Measurements from ENCODE around the gene RTN4RL1. TPM values are rescaled to one million over a fixed set of nuclear protein-coding genes. Genes with fewer than 3 reads are reported as not detected.

RTN4RL1 gene
- total RNA-seq, 2 experiments from 2014 or later, result not detected

GRCh38 chr17:1913702-1914101, 111.4 kb downstream of the RTN4RL1 start:
- Histone ChIP-seq H3K36me3 (ENCODE audit: insufficient read depth, low read length) (no peaks in the 10 kb centered on the region), H3K9me2 (ENCODE audit: insufficient read depth, low read length) (no peaks in the 10 kb centered on the region), H3K4me2 (ENCODE audit: low read length) (no peak overlapping the region), H3K4me1 (ENCODE audit: insufficient read depth, low read length, poor library complexity, severe bottlenecking) (peaks cover 17% of the 10 kb centered on the region), H3K79me2 (ENCODE audit: insufficient read depth, low read depth, low read length) (no peaks in the 10 kb centered on the region), H3K9me3 (ENCODE audit: low read length) (no peaks in the 10 kb centered on the region), H3K4me3 (ENCODE audit: low read depth, low read length, poor library complexity, severe bottlenecking) (no peak overlapping the region), H3K27ac (ENCODE audit: low read depth, low read length, poor library complexity, severe bottlenecking) (no peak overlapping the region), H4K20me1 (ENCODE audit: insufficient read depth, low read length) (no peaks in the 10 kb centered on the region), H2AFZ (ENCODE audit: low read length) (no peak overlapping the region)
- ChIA-PET POLR2A (no interaction called here), CTCF (ENCODE audit: unreplicated experiment) (no interaction called here)
- BruUV-seq (replicated peaks), result no TSS peak
- intact Hi-C loops (cut with micrococcal nuclease; ENCODE audit: unreplicated experiment), result no loop called here
- DNase-seq (ENCODE audit: low spot score), result no peak
- TF ChIP-seq EZH2phosphoT487 (IDR thresholded peaks at IDR 0.05; ENCODE audit: borderline replicate concordance, low read depth, low read length) (no peak), CTCF (conservative IDR thresholded peaks at IDR 0.05; ENCODE audit: low read length) (no peak)

- Histone ChIP-seq H3K9me3 (ENCODE audit: low read length) (no peaks in the 10 kb centered on the region), H3K9me2 (ENCODE audit: insufficient read depth, low read length) (no peaks in the 10 kb centered on the region), H4K20me1 (ENCODE audit: insufficient read depth, low read length) (no peaks in the 10 kb centered on the region), H3K4me2 (ENCODE audit: low read length) (no peak overlapping the region), H2AFZ (ENCODE audit: low read length) (no peak overlapping the region), H3K79me2 (ENCODE audit: insufficient read depth, low read depth, low read length) (no peaks in the 10 kb centered on the region), H3K4me3 (ENCODE audit: low read depth, low read length, poor library complexity, severe bottlenecking) (no peak overlapping the region), H3K36me3 (ENCODE audit: insufficient read depth, low read length) (no peaks in the 10 kb centered on the region), H3K4me1 (ENCODE audit: insufficient read depth, low read length, poor library complexity, severe bottlenecking) (peaks cover 31% of the 10 kb centered on the region), H3K27ac (ENCODE audit: low read depth, low read length, poor library complexity, severe bottlenecking) (no peak overlapping the region)
- CTCF ChIA-PET (ENCODE audit: unreplicated experiment), result no interaction called here
- intact Hi-C loops (cut with micrococcal nuclease; ENCODE audit: unreplicated experiment), result no loop called here
- DNase-seq (ENCODE audit: low spot score), result no peak
- BruUV-seq (replicated peaks), result no TSS peak
- no peak for TF ChIP-seq CTCF (conservative IDR thresholded peaks at IDR 0.05; ENCODE audit: low read length)
- no peak for TF ChIP-seq EZH2phosphoT487 (IDR thresholded peaks at IDR 0.05; ENCODE audit: borderline replicate concordance, low read depth, low read length)
- POLR2A ChIA-PET, result no interaction called here
Observed at GRCh38 chr17:1912146-1912545, 113.0 kb downstream of the RTN4RL1 start.

GRCh38 chr17:1909985-1910384, 115.1 kb downstream of the RTN4RL1 start:
- CTCF ChIA-PET (ENCODE audit: unreplicated experiment), result no interaction called here
- Histone ChIP-seq H3K9me2 (ENCODE audit: insufficient read depth, low read length) (no peaks in the 10 kb centered on the region), H3K36me3 (ENCODE audit: insufficient read depth, low read length) (no peaks in the 10 kb centered on the region), H3K9me3 (ENCODE audit: low read length) (no peaks in the 10 kb centered on the region), H3K27ac (ENCODE audit: low read depth, low read length, poor library complexity, severe bottlenecking) (no peak overlapping the region), H3K4me1 (ENCODE audit: insufficient read depth, low read length, poor library complexity, severe bottlenecking) (peaks cover 41% of the 10 kb centered on the region), H3K79me2 (ENCODE audit: insufficient read depth, low read depth, low read length) (no peaks in the 10 kb centered on the region), H3K4me2 (ENCODE audit: low read length) (no peak overlapping the region), H2AFZ (ENCODE audit: low read length) (no peak overlapping the region), H3K4me3 (ENCODE audit: low read depth, low read length, poor library complexity, severe bottlenecking) (no peak overlapping the region), H4K20me1 (ENCODE audit: insufficient read depth, low read length) (no peaks in the 10 kb centered on the region)
- TF ChIP-seq CTCF (conservative IDR thresholded peaks at IDR 0.05; ENCODE audit: low read length) (no peak), EZH2phosphoT487 (IDR thresholded peaks at IDR 0.05; ENCODE audit: borderline replicate concordance, low read depth, low read length) (no peak)
- POLR2A ChIA-PET, result no interaction called here
- BruUV-seq (replicated peaks), result no TSS peak
- intact Hi-C loops (cut with micrococcal nuclease; ENCODE audit: unreplicated experiment), result no loop called here
- no peak for DNase-seq (ENCODE audit: low spot score)
